Measurements from ENCODE around the gene PAX5.

GRCh38 chr9:36987409-36987808 lies 46.7 kb downstream of the PAX5 start:
- TF ChIP-seq CTCF (IDR thresholded peaks at IDR 0.05) (no peak), EP300 (IDR thresholded peaks at IDR 0.05) (no peak)
